Inflammatory macrophage treated with lipopolysaccharide for 1 hour (primary cell): ENCODE results near the gene TAX1BP1.
A peak's percentile ranks its signal among the peaks of the same experiment; 100 is the strongest.

ENCODE experiments used
- DNase-seq, 2 donors: peaks; one replicate each; pipeline ENCODE4 v3.0.0-alpha.2; 2020 to 2022

The TAX1BP1 gene

DNA sequence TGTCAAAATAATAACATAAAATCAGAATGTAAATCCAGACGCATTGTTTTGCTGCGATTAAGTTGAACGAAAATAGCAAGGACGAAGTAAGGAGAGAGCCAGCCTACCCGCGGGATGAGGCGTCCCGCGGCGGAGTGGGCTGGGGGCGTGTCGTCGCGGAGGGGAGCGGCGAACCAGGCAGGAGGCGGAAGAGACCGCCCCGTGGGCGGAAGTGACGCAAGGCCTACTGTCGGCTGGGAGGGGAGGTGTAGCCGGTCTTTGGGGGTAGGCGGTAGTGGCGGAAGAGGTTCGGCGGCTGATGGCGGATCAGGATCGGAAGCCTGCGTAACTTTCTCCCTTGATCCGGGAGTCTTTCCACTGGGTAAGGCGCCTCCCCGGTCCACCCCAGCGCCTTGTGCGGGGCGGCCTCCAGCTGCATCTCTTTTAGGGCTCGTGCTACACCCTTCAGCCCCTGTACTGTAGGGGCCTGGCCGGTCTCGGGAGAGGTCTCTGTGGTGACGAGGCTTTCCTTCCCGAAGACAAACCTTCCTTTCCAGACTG is at the start of gene TAX1BP1:
TSS of gene TAX1BP1 (plus strand) at position 254 of the 540 bp plus-strand sequence. CDS start 8,363 bp downstream, outside the sequence.
- DNase-seq: peak; percentile 93 to 99

DNA sequence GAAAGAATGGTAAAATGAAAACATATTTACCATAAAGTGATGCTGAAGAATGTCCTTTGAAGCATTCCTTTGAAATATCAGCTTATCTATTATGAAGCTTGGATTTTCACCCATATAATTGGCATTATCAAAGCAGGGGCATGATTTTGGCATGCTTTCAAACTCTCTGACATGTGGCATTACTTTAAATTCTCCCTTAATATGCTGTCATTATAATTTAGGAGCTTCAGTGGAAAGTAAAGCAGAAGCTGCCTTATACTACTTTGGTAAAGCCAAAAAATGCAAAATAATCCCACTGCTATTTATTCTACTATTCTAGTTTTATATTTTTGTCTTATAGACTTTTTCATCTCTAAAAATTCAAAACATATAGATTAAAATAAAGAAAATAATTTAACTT is 49.3 kb upstream of the TAX1BP1 start:
- no peak for DNase-seq

DNA sequence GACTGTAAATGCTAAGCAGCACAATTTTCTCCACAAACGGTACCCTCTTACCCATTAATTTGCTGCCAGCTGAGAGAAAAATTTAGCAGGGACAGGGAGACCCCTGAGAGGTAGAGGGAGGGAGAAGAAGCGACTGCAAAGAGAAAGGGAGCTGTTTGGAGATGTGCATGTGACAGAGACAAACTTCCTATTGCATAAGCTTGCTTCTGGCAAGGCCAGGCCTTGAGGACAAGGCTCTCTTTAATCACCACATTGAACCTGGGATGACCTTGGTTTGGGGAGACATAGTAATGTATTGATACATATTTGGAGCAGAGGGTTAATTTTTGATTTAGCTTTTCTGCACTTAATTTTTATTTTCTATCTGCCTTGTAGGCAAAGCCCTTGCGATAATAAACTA is 46.2 kb upstream of the TAX1BP1 start:
- DNase-seq: peak; percentile 41 to 48

DNA sequence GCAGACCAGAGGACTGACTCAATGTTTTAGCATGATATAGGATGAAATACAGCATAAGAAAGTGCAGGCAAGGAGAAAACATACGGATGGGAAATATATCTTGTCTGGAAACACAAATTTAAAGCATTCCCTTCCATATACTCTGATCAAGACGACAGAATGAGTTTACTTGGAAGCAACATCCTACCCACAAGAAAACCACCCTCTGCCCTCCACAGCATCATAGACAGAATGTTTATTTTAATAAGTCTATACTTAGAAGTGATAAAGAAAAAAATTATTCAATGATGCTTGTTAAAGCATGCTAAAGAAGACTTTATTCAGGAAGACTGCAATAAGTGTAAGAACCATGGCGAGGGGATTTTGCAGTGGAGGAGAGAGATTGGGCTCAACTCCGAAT is 44.9 kb upstream of the TAX1BP1 start:
- no peak for DNase-seq

DNA sequence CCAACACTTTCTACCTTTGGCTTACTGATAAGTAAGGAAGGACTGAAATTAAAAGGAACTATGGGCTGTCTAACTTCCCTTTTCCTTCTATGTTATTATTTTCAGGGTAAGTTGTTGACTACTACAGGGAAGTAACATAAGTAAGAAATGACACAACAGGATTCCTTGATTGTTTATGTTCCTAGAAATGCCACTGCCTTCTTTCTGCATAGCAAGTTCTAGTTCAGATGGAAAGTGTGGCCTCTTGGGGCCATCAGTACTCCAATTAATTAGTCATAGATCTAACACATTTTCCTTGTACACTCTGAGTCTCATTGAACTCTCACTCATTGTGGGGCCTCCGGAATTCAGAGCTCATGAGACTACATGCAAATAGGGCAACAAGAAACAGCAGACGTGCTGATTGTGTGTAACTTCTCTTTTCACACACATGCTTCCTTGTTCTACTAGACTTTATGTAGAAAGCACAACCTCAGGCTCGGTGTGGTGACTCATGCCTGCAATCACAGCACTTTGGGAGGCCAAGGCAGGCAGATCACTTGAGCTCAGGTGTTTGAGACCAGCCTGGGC is 42.0 kb upstream of the TAX1BP1 start:
- peak; percentile 76 to 91 for DNase-seq

DNA sequence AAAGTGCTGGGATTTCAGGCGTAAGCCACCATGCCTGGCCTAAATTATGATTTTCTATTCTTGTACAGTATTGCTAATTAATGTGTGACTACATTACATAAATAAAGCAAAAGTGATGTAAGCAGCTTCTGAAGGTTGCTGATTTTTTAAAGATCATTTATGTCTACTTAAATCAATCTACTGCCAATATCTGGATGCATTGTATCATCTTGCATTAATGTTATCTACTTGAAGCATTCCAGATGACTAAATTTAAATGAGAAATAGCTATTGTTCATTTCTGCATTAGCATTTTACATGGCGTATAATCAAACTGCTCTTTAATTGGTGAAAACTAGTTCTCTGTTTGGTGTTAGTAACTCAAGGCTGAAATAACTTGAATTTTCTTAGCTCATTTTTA is 40.2 kb upstream of the TAX1BP1 start:
- no peak for DNase-seq

DNA sequence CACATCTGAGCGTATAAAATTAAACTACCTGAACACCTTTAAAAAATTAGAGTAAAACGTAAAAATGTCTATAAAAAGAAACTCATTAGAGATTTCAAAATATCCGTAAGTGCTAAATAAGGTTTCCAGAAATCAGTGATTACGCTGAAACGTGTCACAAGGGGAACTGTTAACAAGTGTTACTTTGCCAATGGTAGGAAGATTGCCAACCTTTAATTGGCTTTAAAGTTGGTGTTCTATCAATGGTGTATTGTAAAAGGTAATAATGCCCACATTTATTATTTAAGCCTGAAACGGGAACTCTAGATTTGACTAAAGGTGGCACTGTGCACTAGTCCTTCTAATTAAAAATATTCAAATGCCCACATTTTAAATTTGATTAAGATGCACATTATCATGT is 39.5 kb upstream of the TAX1BP1 start:
- no peak for DNase-seq

DNA sequence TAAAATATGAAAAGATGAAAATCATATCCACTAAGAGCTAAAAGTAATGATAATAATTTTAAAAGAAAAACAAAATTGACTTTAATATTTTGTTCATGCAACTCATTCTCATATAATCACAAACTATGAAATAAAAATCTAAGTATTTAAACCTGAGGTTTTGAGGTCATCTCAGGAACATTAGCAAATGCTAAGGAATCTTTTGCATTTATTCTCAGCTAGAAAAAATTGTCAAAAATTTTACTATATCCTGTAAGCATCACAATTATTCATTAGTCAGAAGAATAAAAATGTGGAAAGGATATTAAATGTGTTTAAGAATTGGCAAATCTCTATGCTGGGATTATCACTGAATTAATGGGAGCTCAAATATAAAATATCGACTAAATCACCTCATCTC is 36.8 kb upstream of the TAX1BP1 start:
- no peak for DNase-seq

DNA sequence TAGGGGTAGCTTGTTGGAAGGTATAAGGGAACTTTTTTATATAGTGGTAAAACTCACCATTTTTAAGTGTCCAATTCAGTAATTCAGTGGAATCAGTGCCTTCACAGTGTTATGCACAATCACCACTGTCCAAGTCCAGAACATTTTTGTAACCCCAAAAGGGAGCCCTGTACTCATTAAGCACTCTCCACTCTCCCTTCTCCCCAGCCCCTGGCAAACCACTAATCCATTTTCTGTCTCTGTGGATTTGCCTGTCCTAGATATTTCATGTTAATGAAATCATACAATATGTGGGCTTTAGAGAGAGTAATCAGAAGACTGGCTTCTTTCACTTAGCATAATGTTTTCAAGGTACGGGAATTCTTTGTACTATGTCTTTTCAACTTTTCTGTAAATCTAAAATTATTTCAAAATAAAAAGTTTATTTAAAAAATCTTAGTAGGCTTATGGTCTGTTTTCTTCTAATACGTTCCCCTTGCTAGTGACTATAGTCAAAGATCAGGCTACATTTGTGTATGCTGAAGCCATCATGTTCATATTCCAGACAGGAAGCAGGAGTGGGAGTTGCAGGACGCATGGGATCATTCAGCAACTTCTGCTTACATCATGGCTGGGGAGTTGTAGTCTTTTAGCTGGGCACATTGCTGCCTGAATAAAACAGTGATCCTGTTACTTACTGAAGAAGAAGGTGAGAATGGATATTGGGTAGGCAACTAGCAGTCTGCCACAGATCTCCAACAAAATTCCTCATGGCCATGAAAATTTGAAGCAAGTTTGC is 35.4 kb upstream of the TAX1BP1 start:
- peak; percentile 35 to 67 for DNase-seq

DNA sequence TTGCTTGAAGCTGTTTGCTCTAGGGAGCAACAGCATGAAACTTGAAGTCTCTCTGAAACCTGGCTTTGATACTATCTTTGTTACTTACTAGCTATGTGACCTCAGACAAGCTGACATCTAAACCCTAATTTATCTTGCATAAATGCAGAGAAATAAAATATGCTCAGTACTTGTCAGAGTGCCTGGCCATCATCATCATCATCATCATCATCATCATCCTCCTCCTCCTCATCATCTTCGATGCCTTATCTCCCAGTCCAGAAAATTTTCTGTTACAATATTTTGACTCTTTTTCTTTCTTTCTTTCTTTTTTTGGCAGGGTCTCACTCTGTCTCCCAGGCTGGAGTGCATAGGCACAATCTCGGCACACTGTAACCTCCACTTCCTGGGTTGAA is 34.8 kb upstream of the TAX1BP1 start:
- no peak for DNase-seq

DNA sequence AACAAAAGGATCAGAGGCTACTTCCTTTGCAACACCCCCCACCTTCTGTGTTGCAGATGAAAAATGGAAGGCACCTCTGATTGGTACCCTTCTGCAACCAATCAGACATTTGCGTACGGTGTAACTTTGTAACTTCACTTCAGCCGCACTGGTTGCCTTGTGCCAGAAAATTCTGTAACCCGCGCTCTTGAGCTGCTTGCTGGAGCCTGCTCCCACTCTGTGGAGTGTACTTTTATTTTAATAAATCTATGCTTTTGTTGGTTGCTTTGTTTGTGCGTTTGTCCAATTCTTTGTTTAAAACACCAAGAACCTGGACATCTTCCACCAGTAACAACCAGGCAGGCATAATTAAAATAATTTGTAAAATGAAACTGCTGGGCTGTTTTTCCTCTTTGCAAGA is 31.5 kb upstream of the TAX1BP1 start:
- DNase-seq: no peak

DNA sequence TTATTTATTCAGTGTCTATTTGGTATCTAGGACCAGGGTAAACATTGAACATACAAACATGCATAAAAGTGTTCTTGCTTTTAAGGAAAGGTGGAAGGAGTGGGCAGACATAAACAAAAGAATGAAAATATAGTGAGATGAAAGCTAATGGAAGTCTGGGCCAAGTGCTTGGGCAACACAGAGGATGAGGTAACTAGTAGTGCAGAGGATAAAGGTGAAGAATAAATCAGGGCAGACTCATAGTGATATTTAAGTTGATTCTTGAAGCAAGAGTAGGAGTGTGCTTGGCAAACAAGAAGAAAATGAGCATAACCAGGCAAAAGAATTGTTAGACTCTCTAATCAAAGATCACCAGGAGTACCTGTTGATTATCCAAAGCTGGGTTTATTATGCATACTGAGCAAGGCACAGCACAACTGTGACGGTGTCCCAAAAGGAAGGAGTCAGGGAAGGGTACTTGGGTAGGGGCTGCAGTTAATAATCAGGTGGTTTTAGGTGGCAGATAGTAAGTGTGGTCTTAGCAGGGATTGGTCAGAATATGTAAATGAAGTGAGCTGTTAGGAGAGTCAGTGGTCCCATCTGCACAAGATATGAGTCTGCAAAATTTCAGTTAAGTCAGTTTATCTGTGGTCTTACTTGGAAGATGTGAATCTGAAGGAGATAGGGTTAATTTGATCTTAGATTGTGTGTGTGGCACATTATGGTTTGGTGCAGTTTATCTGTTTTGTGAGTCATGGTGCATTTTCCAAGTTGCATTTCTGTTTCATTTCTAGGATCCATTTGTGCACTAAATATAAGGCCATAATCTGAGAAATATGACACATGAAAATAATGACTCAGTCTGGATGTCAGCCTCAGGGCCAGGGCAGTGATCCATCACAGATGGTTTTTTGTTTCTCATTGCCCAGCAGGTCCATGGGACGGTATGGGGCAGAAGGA is 30.6 kb upstream of the TAX1BP1 start:
- DNase-seq: no peak

DNA sequence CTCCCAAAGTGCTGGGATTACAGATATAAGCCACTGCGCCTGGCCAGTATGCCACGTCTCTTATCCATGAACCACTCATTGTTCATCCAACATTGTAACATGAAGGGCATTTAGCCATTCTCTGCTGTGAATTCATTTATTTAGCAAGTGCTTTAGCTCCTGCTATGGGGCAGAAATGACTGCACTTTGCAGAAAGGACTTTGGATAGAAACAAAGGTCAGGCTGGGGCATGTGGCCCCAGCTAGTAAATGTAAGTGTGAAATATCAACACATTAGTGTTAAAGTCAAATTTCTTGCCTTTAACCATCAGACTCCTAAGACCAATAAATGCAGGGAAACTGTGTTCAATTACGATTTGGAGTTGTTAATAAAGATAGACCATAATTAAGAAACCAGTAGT is 27.7 kb upstream of the TAX1BP1 start:
- DNase-seq: no peak

DNA sequence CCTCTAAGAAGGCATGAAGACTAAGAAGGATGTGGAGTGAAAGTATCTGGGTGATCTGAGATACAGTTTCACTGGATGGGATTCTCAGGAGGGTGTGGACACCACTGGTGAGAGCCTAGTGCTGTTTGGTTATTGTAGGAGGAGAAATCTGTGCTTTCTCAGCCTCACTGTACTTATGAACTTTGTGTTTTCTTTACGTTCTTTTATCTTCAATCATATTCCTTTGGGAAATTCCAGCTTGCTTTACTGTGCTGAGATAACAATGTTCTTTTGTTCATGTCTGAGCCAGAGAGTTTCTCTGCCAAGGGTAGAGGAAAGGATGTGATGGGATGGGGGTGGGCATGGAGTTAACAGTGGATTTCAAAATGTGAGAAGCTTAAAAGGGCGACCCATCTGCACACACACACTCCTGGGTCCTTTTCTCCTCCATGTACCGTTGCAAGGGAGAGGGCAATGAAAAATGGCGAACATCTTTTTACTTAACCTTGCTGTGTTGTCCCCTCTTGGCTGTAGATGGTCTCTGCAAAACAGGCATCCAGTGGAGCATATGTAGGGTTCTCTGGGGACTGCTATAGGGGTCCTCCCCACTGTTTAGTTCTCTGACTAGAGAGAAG is 25.0 kb upstream of the TAX1BP1 start:
- no peak for DNase-seq

DNA sequence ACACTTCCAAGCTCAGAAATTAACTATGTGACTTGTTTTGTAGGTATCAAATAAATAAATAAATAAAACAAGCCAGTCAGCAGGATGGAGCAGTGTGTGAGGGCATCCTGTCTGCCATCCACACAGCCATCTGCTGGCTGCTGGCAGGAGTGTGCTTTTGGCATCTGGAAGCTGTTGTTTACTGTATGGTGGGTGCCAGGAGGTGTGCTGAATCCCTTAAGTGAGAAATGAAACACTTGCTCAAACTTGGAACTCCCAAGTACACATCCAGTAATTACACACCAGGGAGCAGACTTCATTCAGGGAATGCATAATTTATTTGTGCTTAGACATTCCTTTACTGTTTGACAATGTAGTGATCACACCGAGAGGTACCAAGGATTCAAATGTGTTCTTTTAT is 16.9 kb upstream of the TAX1BP1 start:
- DNase-seq: no peak

DNA sequence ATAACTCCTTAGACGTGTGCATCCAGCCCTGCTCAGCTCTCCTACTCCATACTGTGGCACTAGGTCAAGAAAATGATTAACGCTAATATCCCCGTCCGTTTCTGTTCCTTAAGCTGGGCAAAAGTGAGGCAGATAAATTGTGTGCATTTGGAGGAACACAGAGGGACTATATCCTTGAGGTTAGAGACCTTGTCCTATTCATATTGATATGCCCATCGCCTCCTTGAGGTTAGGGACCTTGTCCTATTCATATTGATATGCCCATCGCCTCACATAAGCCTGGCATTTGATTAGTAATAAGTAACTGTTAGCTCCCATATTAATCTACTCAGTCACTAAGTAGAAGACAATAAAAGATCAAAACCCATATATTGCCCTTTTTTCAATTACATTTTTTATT is 12.9 kb upstream of the TAX1BP1 start:
- no peak for DNase-seq

DNA sequence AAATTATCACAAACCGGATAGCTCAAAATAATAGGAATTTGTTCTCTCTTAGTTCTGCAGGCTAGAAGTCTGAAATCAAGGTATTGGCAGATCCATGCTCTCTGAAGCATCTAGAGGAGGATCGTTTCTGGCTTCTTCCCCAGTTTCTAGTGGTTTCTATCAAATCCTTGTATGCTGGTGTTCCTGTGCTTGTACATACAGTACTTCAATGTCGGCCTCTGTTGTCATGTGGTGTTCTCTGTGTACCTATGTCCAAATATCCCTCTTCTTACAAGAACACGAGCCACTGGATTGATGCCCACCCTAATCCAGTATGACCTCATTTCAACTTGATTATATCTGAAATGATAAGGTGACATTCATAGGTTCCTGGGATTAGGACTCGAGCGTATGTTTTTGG is 9.8 kb upstream of the TAX1BP1 start:
- DNase-seq: no peak

DNA sequence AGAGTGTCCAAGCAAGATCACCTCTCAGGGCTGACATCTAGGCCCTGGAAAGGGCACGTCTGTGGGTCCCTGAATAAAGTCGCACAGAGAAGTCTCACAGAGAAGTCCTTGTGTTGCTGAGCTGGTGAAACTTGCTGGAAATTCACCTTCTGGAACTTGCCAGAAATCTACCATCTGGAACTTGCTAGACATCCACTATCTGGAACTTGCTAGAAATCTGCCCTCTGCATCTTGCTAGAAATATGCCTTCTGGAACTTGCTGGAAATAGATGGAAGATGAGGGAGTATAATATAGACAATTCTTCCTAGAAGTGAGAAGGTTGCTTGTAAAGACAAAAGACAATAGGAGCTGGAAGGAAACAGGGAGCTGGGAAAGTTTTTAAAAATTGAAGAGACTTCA is 5.4 kb upstream of the TAX1BP1 start:
- DNase-seq: no peak

DNA sequence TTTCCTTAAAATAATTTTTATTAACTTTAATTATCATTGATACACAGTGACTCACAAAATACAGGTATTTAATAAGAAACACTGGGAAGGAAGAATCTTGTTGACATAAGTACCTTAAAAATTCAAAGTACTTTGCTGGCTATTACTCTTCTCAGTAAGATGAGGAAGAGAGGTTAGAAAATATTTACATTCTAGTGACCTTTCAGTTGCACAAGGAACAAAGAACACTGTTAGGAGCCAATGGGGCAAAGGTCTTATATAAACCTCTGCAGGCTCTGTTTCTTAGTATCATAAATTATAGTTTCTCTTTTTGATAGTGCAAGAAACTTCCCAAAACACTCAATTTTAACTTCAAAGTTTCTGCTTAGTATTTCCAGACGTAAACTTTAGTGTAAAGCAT is 4.8 kb upstream of the TAX1BP1 start:
- DNase-seq: no peak

DNA sequence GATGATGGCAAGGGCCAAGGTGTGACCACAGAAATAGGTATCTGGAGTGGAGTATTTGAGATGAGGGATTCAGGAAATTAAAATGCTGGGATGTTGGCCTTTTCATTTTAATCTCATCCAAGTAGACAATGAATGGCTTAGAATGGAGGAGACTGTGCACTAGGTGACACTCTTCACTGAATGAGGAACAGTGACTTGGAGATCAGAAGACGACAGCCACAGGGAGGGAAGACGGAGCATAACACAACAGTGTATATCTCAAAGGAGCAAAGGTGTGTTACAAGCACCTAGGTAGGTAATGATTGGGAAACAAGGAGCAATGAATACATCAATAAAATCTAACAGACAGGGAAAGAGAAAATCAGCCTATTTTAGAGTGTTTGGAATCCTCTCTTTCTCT is 4.1 kb upstream of the TAX1BP1 start:
- DNase-seq: no peak

DNA sequence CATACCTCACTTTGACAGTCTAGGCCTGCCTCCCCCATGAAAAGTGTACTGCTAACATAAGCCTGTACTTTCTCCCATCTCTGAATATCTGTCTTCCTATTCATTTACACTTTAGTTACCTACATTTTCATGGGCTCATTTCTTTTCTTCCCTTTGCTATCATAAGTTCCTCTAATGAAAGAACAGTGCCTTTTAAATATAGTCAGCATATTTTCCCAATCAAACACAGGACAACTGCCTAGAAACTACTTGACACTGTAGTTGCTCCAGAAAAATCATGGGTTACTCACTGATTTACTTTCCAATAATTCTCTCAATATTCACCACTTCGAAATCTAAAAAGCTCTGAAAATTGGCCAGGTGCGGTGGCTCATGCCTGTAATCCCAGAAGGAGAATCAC is 2.8 kb upstream of the TAX1BP1 start:
- DNase-seq: no peak

DNA sequence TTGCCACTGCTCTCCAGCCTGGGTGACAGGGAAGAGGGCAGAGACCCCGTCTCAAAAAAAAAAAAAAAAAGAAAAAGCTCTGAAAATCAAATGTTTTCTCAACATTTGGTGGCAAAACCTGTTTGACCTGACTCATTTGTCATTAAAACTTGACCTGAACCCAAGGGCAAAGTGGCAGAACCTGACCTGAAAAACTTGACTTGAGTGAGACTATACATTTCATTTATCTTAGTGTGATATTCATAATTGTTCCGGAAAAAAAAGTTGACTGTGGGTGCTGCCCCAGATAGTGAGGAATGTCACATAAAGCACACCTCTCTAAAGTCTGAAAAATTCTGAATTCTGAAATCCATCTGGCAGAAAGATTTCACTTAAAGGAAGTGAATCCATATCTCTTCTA is 2.3 kb upstream of the TAX1BP1 start:
- DNase-seq: no peak

DNA sequence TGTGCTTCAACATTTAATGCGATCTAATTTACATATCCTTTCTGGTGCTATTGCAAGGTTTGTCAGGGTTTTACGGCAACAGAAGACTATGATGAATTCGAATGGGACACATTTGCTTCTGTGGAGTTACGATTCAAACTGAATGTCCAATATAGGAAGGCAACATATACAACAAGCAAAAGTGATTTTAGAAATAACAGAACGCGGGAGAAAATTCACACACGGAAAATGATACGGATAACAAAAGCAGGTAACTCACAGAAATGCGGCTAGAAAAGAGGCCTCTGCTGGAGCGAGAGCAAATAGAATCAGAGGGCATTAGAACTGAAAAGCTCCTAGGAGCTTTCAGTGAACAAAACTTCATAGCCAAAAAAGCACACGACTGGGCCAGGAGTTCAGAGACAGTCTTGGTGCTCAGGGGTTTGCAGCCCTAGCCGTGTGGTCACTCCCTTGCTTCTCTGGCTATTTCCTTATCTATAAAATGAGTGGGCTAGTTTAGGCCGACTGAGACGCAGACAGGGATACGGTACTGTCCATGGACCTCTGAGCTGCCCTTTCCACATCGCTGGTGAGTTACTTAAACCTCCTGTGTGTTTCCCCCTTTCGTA is 557 bp upstream of the TAX1BP1 start:
- DNase-seq: peak in 1 of 2 donors; percentile 10
